LNCaP clone FGC (cell line): ENCODE results near the gene DPH6.
"Not testable (repeated sequence)": the region's sequence is repeated elsewhere in the genome, so short reads cannot be mapped to it uniquely, and the experiment has no call there.

Source experiments
- DNase-seq: peaks from one replicate; pipeline ENCODE4 v3.0.0-alpha.2; 2011; ENCODE audit warnings: low read depth
- H3K4me3 ChIP-seq: 2 replicates; pipeline ENCODE4 v1.5.1; 2011; ENCODE audit warnings: mild to moderate bottlenecking, low read depth, low read length, control low read depth
- TF ChIP-seq, protein P1 (sequence below): IDR thresholded peaks from 2 replicates; pipeline ENCODE4 v1.5.1; 2012; ENCODE audit warnings: mild to moderate bottlenecking; ENCODE audit not compliant: control insufficient read depth, insufficient read depth; ENCODE audit errors: extremely low read depth

Gene DPH6

DNA sequence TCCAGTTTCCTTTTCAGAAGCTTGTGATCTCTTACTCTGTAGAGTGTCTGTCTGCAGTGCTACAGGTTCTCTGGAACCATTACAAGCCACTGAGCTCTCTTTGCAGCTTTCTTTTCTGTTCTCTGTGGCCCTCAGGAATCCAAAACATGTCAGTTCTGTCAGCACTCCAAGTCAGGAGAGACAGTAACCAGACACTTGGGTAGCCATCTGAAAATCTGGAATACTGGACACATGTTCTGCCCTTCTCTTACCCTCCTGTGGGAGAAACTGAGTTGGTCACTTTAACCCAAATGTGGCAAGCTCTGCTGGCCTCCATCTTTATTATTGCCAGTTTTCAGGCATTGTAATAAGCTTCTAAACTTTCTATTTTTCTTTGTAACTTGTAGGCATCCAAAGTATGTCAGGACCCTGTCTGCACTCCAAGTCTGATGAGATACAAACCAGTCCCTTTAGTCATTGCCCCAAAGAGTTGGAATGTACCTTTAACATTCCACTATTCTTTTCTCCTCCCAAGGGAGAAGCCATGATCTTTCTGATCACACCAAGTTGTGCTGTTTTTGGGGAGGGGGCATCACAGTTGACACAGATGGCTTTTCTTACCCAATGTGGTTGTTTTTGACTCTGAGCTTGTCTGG is 183.7 kb downstream of the DPH6 start:
- no peak overlapping the region for H3K4me3 ChIP-seq
- DNase-seq, result no peak
- TF ChIP-seq, protein P1, sequence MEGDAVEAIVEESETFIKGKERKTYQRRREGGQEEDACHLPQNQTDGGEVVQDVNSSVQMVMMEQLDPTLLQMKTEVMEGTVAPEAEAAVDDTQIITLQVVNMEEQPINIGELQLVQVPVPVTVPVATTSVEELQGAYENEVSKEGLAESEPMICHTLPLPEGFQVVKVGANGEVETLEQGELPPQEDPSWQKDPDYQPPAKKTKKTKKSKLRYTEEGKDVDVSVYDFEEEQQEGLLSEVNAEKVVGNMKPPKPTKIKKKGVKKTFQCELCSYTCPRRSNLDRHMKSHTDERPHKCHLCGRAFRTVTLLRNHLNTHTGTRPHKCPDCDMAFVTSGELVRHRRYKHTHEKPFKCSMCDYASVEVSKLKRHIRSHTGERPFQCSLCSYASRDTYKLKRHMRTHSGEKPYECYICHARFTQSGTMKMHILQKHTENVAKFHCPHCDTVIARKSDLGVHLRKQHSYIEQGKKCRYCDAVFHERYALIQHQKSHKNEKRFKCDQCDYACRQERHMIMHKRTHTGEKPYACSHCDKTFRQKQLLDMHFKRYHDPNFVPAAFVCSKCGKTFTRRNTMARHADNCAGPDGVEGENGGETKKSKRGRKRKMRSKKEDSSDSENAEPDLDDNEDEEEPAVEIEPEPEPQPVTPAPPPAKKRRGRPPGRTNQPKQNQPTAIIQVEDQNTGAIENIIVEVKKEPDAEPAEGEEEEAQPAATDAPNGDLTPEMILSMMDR, result no peak

DNA sequence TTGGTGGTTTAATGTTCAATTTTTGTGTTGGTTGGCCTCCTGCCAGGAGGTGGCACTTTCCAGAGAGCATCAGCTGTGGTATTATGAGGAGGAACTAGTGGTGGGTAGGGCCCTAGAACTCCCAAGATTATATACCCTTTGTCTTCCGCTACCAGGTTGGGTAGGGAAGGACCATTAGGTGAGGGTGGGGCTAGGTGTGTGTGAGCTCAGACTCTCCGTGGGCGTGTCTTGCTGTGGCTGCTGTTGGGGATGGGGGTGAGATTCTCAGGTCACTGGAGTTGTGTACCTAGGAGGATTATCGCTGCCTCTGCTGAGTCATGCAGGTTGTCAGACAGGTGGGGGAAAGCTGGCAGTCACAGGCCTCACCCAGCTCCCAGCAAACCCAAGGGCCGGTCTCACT is 187.1 kb downstream of the DPH6 start:
- H3K4me3 ChIP-seq, result no peak overlapping the region
- TF ChIP-seq, protein P1, result no peak
- DNase-seq, result no peak

DNA sequence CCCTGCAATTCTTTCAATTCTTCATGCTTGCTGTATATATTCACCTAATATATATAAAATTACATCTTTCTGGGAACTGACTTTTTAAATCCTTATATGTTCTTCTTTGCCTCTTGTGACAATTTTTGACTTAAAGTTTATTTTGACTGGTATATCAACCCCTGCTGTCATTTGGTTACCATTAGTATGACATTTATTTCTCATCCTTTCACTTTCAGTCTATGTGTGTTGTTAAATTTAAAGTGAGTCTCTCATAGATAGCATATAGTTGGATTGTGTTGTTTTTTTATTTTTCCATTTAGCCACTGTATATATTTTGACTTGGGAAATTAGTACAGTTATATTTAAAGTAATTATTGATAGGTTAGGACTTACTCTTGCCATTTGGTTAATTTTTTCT is 194.9 kb downstream of the DPH6 start:
- TF ChIP-seq, protein P1, result no peak
- DNase-seq, result no peak
- no peak overlapping the region for H3K4me3 ChIP-seq

DNA sequence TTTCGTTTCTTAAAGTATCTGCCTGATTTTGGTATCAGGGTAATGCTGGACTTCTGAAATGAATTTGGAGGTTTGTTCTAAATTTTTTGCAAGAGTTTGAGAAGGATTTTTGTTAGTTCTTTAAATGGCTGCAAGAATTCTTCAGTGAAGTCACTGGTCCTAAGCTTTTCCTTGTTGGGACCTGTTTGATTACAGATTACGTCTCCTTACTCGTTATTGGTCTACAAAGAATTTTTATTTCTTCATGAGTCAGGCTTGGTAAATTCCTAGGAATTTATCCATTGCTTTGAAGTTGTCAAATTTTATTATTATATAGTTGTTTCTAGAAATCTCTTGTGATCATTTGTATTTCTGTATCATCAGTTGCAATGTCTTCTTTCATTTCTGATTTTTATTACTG is 196.0 kb downstream of the DPH6 start:
- no peak for DNase-seq
- no peak overlapping the region for H3K4me3 ChIP-seq
- TF ChIP-seq, protein P1, result no peak

GRCh38 chr15:35330916-35331315 is 215.0 kb downstream of the DPH6 start:
- DNase-seq, result no peak
- TF ChIP-seq, protein P1, result no peak
- no peak overlapping the region for H3K4me3 ChIP-seq

DNA sequence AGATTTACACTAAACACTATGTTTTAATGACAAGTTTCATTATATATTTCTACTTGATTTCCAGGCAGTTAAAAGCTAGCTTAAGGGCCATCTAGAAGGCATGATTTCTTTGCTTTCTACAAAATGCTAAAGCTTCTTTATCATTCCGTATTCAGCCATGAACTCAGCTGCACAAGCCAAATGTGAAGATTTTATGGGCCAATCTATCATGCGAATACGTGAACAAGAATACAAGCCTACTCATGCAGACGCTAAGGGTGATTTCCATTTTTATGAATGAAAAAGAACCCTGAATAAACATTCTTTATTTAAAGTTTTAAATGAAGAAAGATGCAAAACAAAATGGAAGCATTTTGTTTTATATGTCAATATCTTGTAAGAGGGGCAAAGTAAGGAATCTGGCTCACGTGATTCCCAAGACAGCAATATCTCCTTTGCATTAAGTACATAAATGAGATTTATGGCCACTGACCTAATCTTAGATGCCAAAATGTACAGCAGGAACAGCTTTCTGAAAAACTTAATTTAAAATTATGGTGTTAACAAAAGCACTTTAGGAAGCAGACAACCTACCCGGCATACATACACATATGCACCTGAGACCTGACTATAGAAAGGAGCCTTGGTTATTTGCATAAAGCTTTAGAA is 215.8 kb downstream of the DPH6 start:
- TF ChIP-seq, protein P1, result no peak
- no peak for DNase-seq
- H3K4me3 ChIP-seq, result no peak overlapping the region

GRCh38 chr15:35329521-35329961 is 216.4 kb downstream of the DPH6 start:
- no peak for DNase-seq
- TF ChIP-seq, protein P1, result no peak
- no peak overlapping the region for H3K4me3 ChIP-seq

- not testable (repeated sequence) for H3K4me3 ChIP-seq, DNase-seq
Observed at GRCh38 chr15:35328836-35329235, 217.1 kb downstream of the DPH6 start.
